Tibial artery (tissue), 4 donors: ENCODE measurements around the gene MINDY3.

Source experiments
- DNase-seq, 2 donors: peaks; one replicate each; pipeline ENCODE4 v3.0.0-alpha.2; 2019
- H3K27ac ChIP-seq, 2 donors: fragments of 200-600 bp; sonication (generic) in 1 of 2; 1 replicate in 1 of 2; 2 replicates in 1 of 2; pipeline ENCODE4 v1.5.1; 2018 to 2019; ENCODE audit warnings: mild to moderate bottlenecking in 1 of 2
- H3K27me3 ChIP-seq, 2 donors: fragments of 200-600 bp; sonication (generic) in 1 of 2; one replicate each; pipeline versions ENCODE4 v1.5.1 to v1.6.0; 2016 to 2019
- H3K36me3 ChIP-seq, 3 donors: fragments of 200-600 bp; sonication (generic) in 2 of 3; one replicate each; pipeline ENCODE4 v1.5.1; 2016 to 2019; ENCODE audit warnings: mild to moderate bottlenecking in 2 of 3
- H3K4me1 ChIP-seq, 4 donors: fragments of 200-600 bp; sonication (generic) in 2 of 4; 1 replicate in 3 of 4; 2 replicates in 1 of 4; pipeline ENCODE4 v1.5.1; 2016 to 2019
- H3K4me3 ChIP-seq, 2 donors: fragments of 200-600 bp; sonication (generic) in 1 of 2; 1 replicate in 1 of 2; 2 replicates in 1 of 2; pipeline ENCODE4 v1.5.1; 2018 to 2019; ENCODE audit warnings: mild to moderate bottlenecking in 2 of 2
- H3K9me3 ChIP-seq, 3 donors: fragments of 200-600 bp; sonication (generic) in 1 of 3; one replicate each; pipeline ENCODE4 v1.5.1; 2016 to 2019
- CTCF ChIP-seq, 2 experiments: fragments of 200-600 bp in 1 of 2; fragments of 450-650 bp in 1 of 2; IDR thresholded peaks; one replicate each; pipeline ENCODE4 v1.5.1; 2017 to 2019; ENCODE audit warnings: antibody characterized with exemption in 2 of 2, mild to moderate bottlenecking in 1 of 2, moderate library complexity in 1 of 2
- intact Hi-C: fragments of 100-400 bp; cut with DNase I; formaldehyde crosslinking; loops from one replicate; pipeline ENCODE4 v1.15.0; 2023; ENCODE audit warnings: low total_unique reads

MINDY3 gene

GRCh38 chr10:15805395-15806058 is 54.8 kb downstream of the MINDY3 start:
- intact Hi-C loops, result no loop called here
- DNase-seq, result no peak
- Histone ChIP-seq H3K4me3 (no peak overlapping the region), H3K9me3 (peaks cover 0 to 11% (median 0%) of the 10 kb centered on the region in 3 donors), H3K27me3 (no peaks in the 10 kb centered on the region), H3K36me3 (peaks cover 5 to 41% (median 34%) of the 10 kb centered on the region in 3 donors), H3K27ac (no peak overlapping the region), H3K4me1 (no peaks in the 10 kb centered on the region)
- TF ChIP-seq CTCF (IDR thresholded peaks at IDR 0.05), result no peak

- intact Hi-C loops, result no loop called here
- no peak for DNase-seq
- no peak for TF ChIP-seq CTCF (IDR thresholded peaks at IDR 0.05)
- no peak overlapping the region for H3K4me3 ChIP-seq
- peaks cover 0 to 11% (median 0%) of the 10 kb centered on the region in 3 donors for H3K9me3 ChIP-seq
- H3K36me3 ChIP-seq, result peaks cover 5 to 47% (median 31%) of the 10 kb centered on the region in 3 donors
- H3K4me1 ChIP-seq, result no peaks in the 10 kb centered on the region
- H3K27ac ChIP-seq, result no peak overlapping the region
- no peaks in the 10 kb centered on the region for H3K27me3 ChIP-seq
Observed at GRCh38 chr10:15804109-15804508, 56.2 kb downstream of the MINDY3 start.

GRCh38 chr10:15802375-15802949 is 57.8 kb downstream of the MINDY3 start:
- DNase-seq, result no peak
- no peaks in the 10 kb centered on the region for H3K4me1 ChIP-seq
- H3K4me3 ChIP-seq, result no peak overlapping the region
- no peaks in the 10 kb centered on the region for H3K27me3 ChIP-seq
- TF ChIP-seq CTCF (IDR thresholded peaks at IDR 0.05), result no peak
- H3K27ac ChIP-seq, result no peak overlapping the region
- peaks cover 5 to 42% (median 29%) of the 10 kb centered on the region in 3 donors for H3K36me3 ChIP-seq
- H3K9me3 ChIP-seq, result peaks cover 0 to 11% (median 0%) of the 10 kb centered on the region in 3 donors
- intact Hi-C loops, result no loop called here

GRCh38 chr10:15801641-15802040 is 58.7 kb downstream of the MINDY3 start:
- Histone ChIP-seq H3K4me3 (no peak overlapping the region), H3K9me3 (peaks cover 0 to 11% (median 0%) of the 10 kb centered on the region in 3 donors), H3K4me1 (no peaks in the 10 kb centered on the region), H3K36me3 (peaks cover 5 to 42% (median 29%) of the 10 kb centered on the region in 3 donors), H3K27ac (no peak overlapping the region), H3K27me3 (no peaks in the 10 kb centered on the region)
- DNase-seq, result no peak
- intact Hi-C loops, result no loop called here
- TF ChIP-seq CTCF (IDR thresholded peaks at IDR 0.05), result no peak

- Histone ChIP-seq H3K4me3 (no peak overlapping the region), H3K27me3 (no peaks in the 10 kb centered on the region), H3K36me3 (peaks cover 5 to 39% (median 28%) of the 10 kb centered on the region in 3 donors), H3K9me3 (peaks cover 0 to 11% (median 0%) of the 10 kb centered on the region in 3 donors), H3K27ac (no peak overlapping the region), H3K4me1 (no peaks in the 10 kb centered on the region)
- no peak for TF ChIP-seq CTCF (IDR thresholded peaks at IDR 0.05)
- no peak for DNase-seq
- intact Hi-C loops, result no loop called here
Observed at GRCh38 chr10:15801147-15801546, 59.2 kb downstream of the MINDY3 start.
